Measurements from ENCODE around the gene NDUFA13. TPM values are rescaled to one million over a fixed set of nuclear protein-coding genes. Genes with fewer than 3 reads are reported as not detected.

The NDUFA13 gene
- total RNA-seq, 4 donors from 2014 or later = 41.6 to 113 (median 71.4) TPM

- peak; percentile 55 for ATAC-seq
- Histone ChIP-seq H3K27ac (peak overlapping the region in 3 of 4 donors; percentile 72 to 75 (median 73)), H3K4me3 (no peak overlapping the region), H3K9me3 (no peaks in the 10 kb centered on the region), H3K36me3 (peaks cover 0 to 33% of the 10 kb centered on the region in 2 donors), H3K4me1 (peaks cover 0 to 46% (median 22%) of the 10 kb centered on the region in 3 donors), H3K27me3 (no peaks in the 10 kb centered on the region)
- TF ChIP-seq POLR2A (IDR thresholded peaks at IDR 0.05) (no peak), EP300 (IDR thresholded peaks at IDR 0.05) (no peak), CTCF (IDR thresholded peaks at IDR 0.05) (peak in 3 of 4 experiments; percentile 85 to 90 (median 89)), POLR2AphosphoS5 (IDR thresholded peaks at IDR 0.05) (peak; percentile 47)
- 30 to 44% methylated on average over 10 to 16 of the region's 20 CpGs for WGBS, 2 donors (ENCODE audit: low coverage in 1 of 2)
Measured at GRCh38 chr19:19490214-19490968, 25.6 kb upstream of the NDUFA13 start.

- no peak overlapping the region for H3K27ac ChIP-seq
- H3K27me3 ChIP-seq = no peaks in the 10 kb centered on the region
- no peak for TF ChIP-seq POLR2AphosphoS5 (IDR thresholded peaks at IDR 0.05)
- TF ChIP-seq CTCF (IDR thresholded peaks at IDR 0.05) = no peak
- no peak for TF ChIP-seq EP300 (IDR thresholded peaks at IDR 0.05)
- 64 to 84% methylated on average over 4 to 6 of the region's 15 CpGs for WGBS, 2 donors (ENCODE audit: low coverage in 1 of 2)
- peaks cover 0 to 43% of the 10 kb centered on the region in 2 donors for H3K36me3 ChIP-seq
- no peak overlapping the region for H3K4me3 ChIP-seq
- H3K9me3 ChIP-seq = no peaks in the 10 kb centered on the region
- ATAC-seq = no peak
- H3K4me1 ChIP-seq = peaks cover 0 to 44% (median 22%) of the 10 kb centered on the region in 3 donors
Measured at GRCh38 chr19:19491321-19492025, 24.6 kb upstream of the NDUFA13 start.

GRCh38 chr19:19492026-19492610, 23.9 kb upstream of the NDUFA13 start:
- Histone ChIP-seq H3K4me3 (no peak overlapping the region), H3K36me3 (peaks cover 0 to 49% of the 10 kb centered on the region in 2 donors), H3K27me3 (no peaks in the 10 kb centered on the region), H3K4me1 (peaks cover 0 to 39% (median 22%) of the 10 kb centered on the region in 3 donors), H3K27ac (no peak overlapping the region), H3K9me3 (no peaks in the 10 kb centered on the region)
- ATAC-seq = no peak
- WGBS, 2 donors (ENCODE audit: low coverage in 1 of 2) = 60% methylated on average over 2 of the region's 21 CpGs; no CpG with 5 or more reads in 1 of the 2 donors
- no peak for TF ChIP-seq CTCF (IDR thresholded peaks at IDR 0.05)
- TF ChIP-seq EP300 (IDR thresholded peaks at IDR 0.05) = no peak
- no peak for TF ChIP-seq POLR2A (IDR thresholded peaks at IDR 0.05)
- TF ChIP-seq POLR2AphosphoS5 (IDR thresholded peaks at IDR 0.05) = no peak

GRCh38 chr19:19493841-19494546, 22.0 kb upstream of the NDUFA13 start:
- Histone ChIP-seq H3K27me3 (no peaks in the 10 kb centered on the region), H3K36me3 (peaks cover 0 to 68% of the 10 kb centered on the region in 2 donors), H3K4me1 (peaks cover 0 to 20% (median 11%) of the 10 kb centered on the region in 3 donors), H3K27ac (no peak overlapping the region), H3K9me3 (no peaks in the 10 kb centered on the region), H3K4me3 (no peak overlapping the region)
- no peak for ATAC-seq
- WGBS, 2 donors (ENCODE audit: low coverage in 1 of 2) = 70 to 100% methylated on average over 1 to 3 of the region's 15 CpGs
- no peak for TF ChIP-seq EP300 (IDR thresholded peaks at IDR 0.05)
- no peak for TF ChIP-seq POLR2AphosphoS5 (IDR thresholded peaks at IDR 0.05)
- TF ChIP-seq CTCF (IDR thresholded peaks at IDR 0.05) = no peak
- TF ChIP-seq POLR2A (IDR thresholded peaks at IDR 0.05) = no peak

Data from gastroesophageal sphincter (tissue), 4 donors.